ENCODE results near the gene CTTN.

DNA sequence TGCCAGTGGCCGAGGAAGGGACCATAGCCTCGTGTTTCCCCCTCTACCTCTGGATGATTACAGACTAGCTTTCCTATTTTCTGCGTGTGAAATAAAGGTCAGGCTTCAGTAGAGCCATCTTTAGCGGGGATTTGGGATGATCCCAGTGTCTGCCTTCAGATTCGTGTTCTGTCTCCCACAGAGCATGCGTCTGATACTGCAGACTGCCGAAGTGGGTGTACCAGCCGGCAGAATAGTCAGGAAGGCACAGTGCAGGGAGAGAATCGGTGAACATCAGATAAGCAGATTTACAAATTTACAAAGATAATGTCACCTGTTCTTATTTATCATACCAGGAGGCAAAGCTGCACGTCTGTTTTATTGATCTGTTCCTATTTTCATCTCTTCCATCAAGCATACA, 11.1 kb downstream of the CTTN start:
- TF ChIP-seq, protein P1, sequence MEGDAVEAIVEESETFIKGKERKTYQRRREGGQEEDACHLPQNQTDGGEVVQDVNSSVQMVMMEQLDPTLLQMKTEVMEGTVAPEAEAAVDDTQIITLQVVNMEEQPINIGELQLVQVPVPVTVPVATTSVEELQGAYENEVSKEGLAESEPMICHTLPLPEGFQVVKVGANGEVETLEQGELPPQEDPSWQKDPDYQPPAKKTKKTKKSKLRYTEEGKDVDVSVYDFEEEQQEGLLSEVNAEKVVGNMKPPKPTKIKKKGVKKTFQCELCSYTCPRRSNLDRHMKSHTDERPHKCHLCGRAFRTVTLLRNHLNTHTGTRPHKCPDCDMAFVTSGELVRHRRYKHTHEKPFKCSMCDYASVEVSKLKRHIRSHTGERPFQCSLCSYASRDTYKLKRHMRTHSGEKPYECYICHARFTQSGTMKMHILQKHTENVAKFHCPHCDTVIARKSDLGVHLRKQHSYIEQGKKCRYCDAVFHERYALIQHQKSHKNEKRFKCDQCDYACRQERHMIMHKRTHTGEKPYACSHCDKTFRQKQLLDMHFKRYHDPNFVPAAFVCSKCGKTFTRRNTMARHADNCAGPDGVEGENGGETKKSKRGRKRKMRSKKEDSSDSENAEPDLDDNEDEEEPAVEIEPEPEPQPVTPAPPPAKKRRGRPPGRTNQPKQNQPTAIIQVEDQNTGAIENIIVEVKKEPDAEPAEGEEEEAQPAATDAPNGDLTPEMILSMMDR (IDR thresholded peaks at IDR 0.05; ENCODE audit: insufficient read depth, low read length): no peak
- TF ChIP-seq POLR2AphosphoS5 (IDR thresholded peaks at IDR 0.05; ENCODE audit: low read depth): no peak
- TF ChIP-seq, protein P2, sequence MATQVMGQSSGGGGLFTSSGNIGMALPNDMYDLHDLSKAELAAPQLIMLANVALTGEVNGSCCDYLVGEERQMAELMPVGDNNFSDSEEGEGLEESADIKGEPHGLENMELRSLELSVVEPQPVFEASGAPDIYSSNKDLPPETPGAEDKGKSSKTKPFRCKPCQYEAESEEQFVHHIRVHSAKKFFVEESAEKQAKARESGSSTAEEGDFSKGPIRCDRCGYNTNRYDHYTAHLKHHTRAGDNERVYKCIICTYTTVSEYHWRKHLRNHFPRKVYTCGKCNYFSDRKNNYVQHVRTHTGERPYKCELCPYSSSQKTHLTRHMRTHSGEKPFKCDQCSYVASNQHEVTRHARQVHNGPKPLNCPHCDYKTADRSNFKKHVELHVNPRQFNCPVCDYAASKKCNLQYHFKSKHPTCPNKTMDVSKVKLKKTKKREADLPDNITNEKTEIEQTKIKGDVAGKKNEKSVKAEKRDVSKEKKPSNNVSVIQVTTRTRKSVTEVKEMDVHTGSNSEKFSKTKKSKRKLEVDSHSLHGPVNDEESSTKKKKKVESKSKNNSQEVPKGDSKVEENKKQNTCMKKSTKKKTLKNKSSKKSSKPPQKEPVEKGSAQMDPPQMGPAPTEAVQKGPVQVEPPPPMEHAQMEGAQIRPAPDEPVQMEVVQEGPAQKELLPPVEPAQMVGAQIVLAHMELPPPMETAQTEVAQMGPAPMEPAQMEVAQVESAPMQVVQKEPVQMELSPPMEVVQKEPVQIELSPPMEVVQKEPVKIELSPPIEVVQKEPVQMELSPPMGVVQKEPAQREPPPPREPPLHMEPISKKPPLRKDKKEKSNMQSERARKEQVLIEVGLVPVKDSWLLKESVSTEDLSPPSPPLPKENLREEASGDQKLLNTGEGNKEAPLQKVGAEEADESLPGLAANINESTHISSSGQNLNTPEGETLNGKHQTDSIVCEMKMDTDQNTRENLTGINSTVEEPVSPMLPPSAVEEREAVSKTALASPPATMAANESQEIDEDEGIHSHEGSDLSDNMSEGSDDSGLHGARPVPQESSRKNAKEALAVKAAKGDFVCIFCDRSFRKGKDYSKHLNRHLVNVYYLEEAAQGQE (IDR thresholded peaks at IDR 0.05; ENCODE audit: insufficient replicate concordance, low read depth): no peak

All from HL-60 (cell line).